ENCODE data around the gene KATNAL1. TPM values are rescaled to one million over a fixed set of nuclear protein-coding genes. Genes with fewer than 3 reads are reported as not detected.

The KATNAL1 gene
- total RNA-seq, 1 experiment from 2014 or later, result 11.2 TPM

GRCh38 chr13:30333616-30334015 is 26.3 kb upstream of the KATNAL1 start:
- Histone ChIP-seq H4K5ac (ENCODE audit: insufficient read length, low read depth, low read length) (no peak overlapping the region), H4K8ac (replicated peaks; ENCODE audit: insufficient read length, low read depth, low read length) (no peak overlapping the region), H3K9ac (ENCODE audit: extremely low read depth, insufficient read length, low read length) (no peak overlapping the region), H4K91ac (ENCODE audit: insufficient read length, low read depth, low read length) (no peak overlapping the region), H2BK20ac (ENCODE audit: low read depth, low read length, poor library complexity, severe bottlenecking) (no peak overlapping the region), H3K79me1 (ENCODE audit: insufficient read depth, low read depth, low read length, poor library complexity, severe bottlenecking) (no peaks in the 10 kb centered on the region), H2BK15ac (ENCODE audit: low read depth, low read length) (no peak overlapping the region), H2BK5ac (ENCODE audit: insufficient read length, low read length) (no peak overlapping the region), H2AK5ac (ENCODE audit: insufficient read length, low read length) (no peak overlapping the region), H3K14ac (ENCODE audit: insufficient read depth, low read length) (no peak overlapping the region), H3K18ac (ENCODE audit: insufficient read length, low read depth, low read length) (no peak overlapping the region), H3K4me2 (ENCODE audit: insufficient read depth, insufficient read length, low read length) (no peak overlapping the region), H3K79me2 (ENCODE audit: insufficient read depth, low read length) (no peaks in the 10 kb centered on the region), H3K4ac (ENCODE audit: low read depth, low read length) (no peak overlapping the region), H3K27ac (ENCODE audit: insufficient read length, low read depth, low read length) (no peak overlapping the region), H2BK12ac (ENCODE audit: insufficient read length, low read depth, low read length) (no peak overlapping the region), H3T11ph (ENCODE audit: low read length) (no peak overlapping the region), H3K27me3 (ENCODE audit: insufficient read depth, low read length) (no peaks in the 10 kb centered on the region), H4K20me1 (ENCODE audit: control insufficient read depth, insufficient read depth, insufficient read length) (no peaks in the 10 kb centered on the region), H2AFZ (ENCODE audit: low read length) (no peak overlapping the region), H3K56ac (ENCODE audit: insufficient read length, low read depth, low read length) (no peak overlapping the region), H2BK120ac (ENCODE audit: low read depth, low read length, poor library complexity, severe bottlenecking) (no peak overlapping the region), H3K23me2 (ENCODE audit: insufficient read length, low read depth, low read length, poor library complexity, severe bottlenecking) (no peaks in the 10 kb centered on the region), H3K23ac (ENCODE audit: insufficient read length, low read depth, low read length) (no peak overlapping the region), H3K9me3 (ENCODE audit: control insufficient read depth, low read depth, low read length) (no peaks in the 10 kb centered on the region), H3K4me1 (ENCODE audit: insufficient read depth, low read length) (no peaks in the 10 kb centered on the region; the same call in 1 of the 2 replicates)
- no peaks in the 10 kb centered on the region; the same call in none of the 2 replicates for H3K27me3 Mint-ChIP-seq (ENCODE audit: low read depth)
- no CpG with 5 or more reads among the region's 3 CpGs for WGBS (ENCODE audit: extremely low coverage, insufficient read length, low lambda C conversion rate)
- no peaks in the 10 kb centered on the region; a peak in 1 of 5 replicates for H3K9me3 Mint-ChIP-seq
- H3K27ac Mint-ChIP-seq, result no peak overlapping the region
- H3K4me1 Mint-ChIP-seq, result peaks cover 14% of the 10 kb centered on the region in 2 experiments
- H3K4me3 Mint-ChIP-seq, result no peak overlapping the region
- TF ChIP-seq CTCF (conservative IDR thresholded peaks at IDR 0.05), result no peak
- no peaks in the 10 kb centered on the region; a peak in 1 of 7 replicates for H3K36me3 Mint-ChIP-seq (ENCODE audit: insufficient read depth in 1 of 3, low read depth in 3 of 3)
- no peak for DNase-seq
